HCT116 (cell line): ENCODE measurements around the gene TEX26. TPM values are rescaled to one million over a fixed set of nuclear protein-coding genes. Genes with fewer than 3 reads are reported as not detected.

Experiments used
- ATAC-seq: fragments of 200-7000 bp; cut with Tn5 transposase; 2 replicates; pipeline ENCODE4 v1.9.1; 2020; ENCODE audit warnings: mild to moderate bottlenecking, moderate library complexity
- BruUV-seq: library from RNA; stranded (reverse); fragments of 400-500 nt; replicated peaks from 2 replicates; lab custom pipeline; 2021; lab: Mats Ljungman, UMichigan
- CTCF ChIA-PET: fragments of 300-600 bp; sonication (Branson Sonifier 250); formaldehyde crosslinking; loops from one replicate; lab custom pipeline; 2021; ENCODE audit warnings: antibody characterized with exemption; lab: Charles Lee
- POLR2A ChIA-PET: fragments of 300-600, 350-600 bp; sonication (Branson Sonifier 250); formaldehyde crosslinking; loops from one replicate; lab custom pipeline; 2021; ENCODE audit warnings: antibody characterized with exemption; lab: Charles Lee
- RAD21 ChIA-PET, 2 experiments: fragments of 300-600 bp; sonication (Branson Sonifier 250); formaldehyde crosslinking; loops; one replicate each; lab custom pipeline; 2023; ENCODE audit warnings: low total read pairs in 2 of 2; ENCODE audit not compliant: uncharacterized antibody in 2 of 2, unreplicated experiment in 2 of 2, low non-redundant PET in 1 of 2; lab: Charles Lee
- DNase-seq: peaks from one replicate; pipeline ENCODE4 v3.0.0-alpha.2; 2010; ENCODE audit warnings: low read depth, low spot score
- H2AFZ ChIP-seq: fragments of 200-600 bp; shearing (Covaris generic), sonication (generic); 2 replicates; pipeline ENCODE4 v1.6.1; 2017; ENCODE audit warnings: low read depth, mixed run types, mixed read lengths, antibody characterized with exemption, low read length; ENCODE audit not compliant: poor library complexity, severe bottlenecking
- H3K27ac ChIP-seq: 2 replicates; pipeline ENCODE4 v1.5.1; 2012; ENCODE audit warnings: low read depth, low read length
- H3K27me3 ChIP-seq: fragments of 200-600 bp; sonication (generic); 2 replicates; pipeline ENCODE4 v1.6.1; 2016; ENCODE audit warnings: mixed run types, low read length, mixed read lengths; ENCODE audit not compliant: insufficient read depth
- H3K36me3 ChIP-seq, 2 experiments: fragments of 200-500 bp in 1 of 2; fragments of 200-600 bp in 1 of 2; sonication (Bioruptor generic) in 1 of 2; sonication (generic) in 1 of 2; 2 replicates each; pipeline versions ENCODE4 v1.5.1 to v1.6.1; 2014 to 2016; ENCODE audit warnings: low read length in 2 of 2, inconsistent platforms in 1 of 2, mixed read lengths in 1 of 2, mixed run types in 1 of 2; ENCODE audit not compliant: insufficient read depth in 2 of 2, control insufficient read depth in 1 of 2
- H3K4me1 ChIP-seq, 2 experiments: fragments of 200-600 bp in 1 of 2; sonication (generic) in 1 of 2; 2 replicates each; pipeline versions ENCODE4 v1.5.1 to v1.6.1; 2012 to 2017; ENCODE audit warnings: low read length in 2 of 2, inconsistent platforms in 1 of 2, mild to moderate bottlenecking in 1 of 2, mixed read lengths in 1 of 2, mixed run types in 1 of 2, moderate library complexity in 1 of 2; ENCODE audit not compliant: insufficient read depth in 2 of 2, control insufficient read depth in 1 of 2
- H3K4me2 ChIP-seq: fragments of 200-600 bp; sonication (generic); 2 replicates; pipeline ENCODE4 v1.6.1; 2017; ENCODE audit warnings: mixed run types, low read length, mixed read lengths
- H3K4me3 ChIP-seq, 2 experiments: fragments of 200-600 bp in 1 of 2; sonication (generic) in 1 of 2; replicated peaks in 1 of 2; 2 replicates each; pipeline ENCODE4 v1.5.1; 2011 to 2016; ENCODE audit warnings: low read length in 2 of 2, control low read depth in 1 of 2, low read depth in 1 of 2, mild to moderate bottlenecking in 1 of 2, mixed read lengths in 1 of 2, mixed run types in 1 of 2
- H3K79me2 ChIP-seq: fragments of 200-600 bp; sonication (generic); 2 replicates; pipeline ENCODE4 v1.6.1; 2017; ENCODE audit warnings: mild to moderate bottlenecking, mixed run types, low read length, moderate library complexity, mixed read lengths; ENCODE audit not compliant: insufficient read depth
- H3K9ac ChIP-seq: fragments of 200-600 bp; sonication (generic); 2 replicates; pipeline ENCODE4 v1.6.1; 2016; ENCODE audit warnings: low read length, mixed read lengths
- H3K9me2 ChIP-seq: fragments of 200-600 bp; sonication (generic), shearing (Covaris generic); 2 replicates; pipeline ENCODE4 v1.6.1; 2017; ENCODE audit warnings: mixed run types, mild to moderate bottlenecking, moderate library complexity; ENCODE audit not compliant: insufficient read depth
- H3K9me3 ChIP-seq, 2 experiments: fragments of 200-500 bp in 1 of 2; fragments of 200-600 bp in 1 of 2; sonication (Bioruptor generic) in 1 of 2; sonication (generic) in 1 of 2; 2 replicates each; pipeline ENCODE4 v1.6.1; 2014 to 2017; ENCODE audit warnings: low read length in 2 of 2, mixed read lengths in 2 of 2, inconsistent platforms in 1 of 2, low read depth in 1 of 2, mild to moderate bottlenecking in 1 of 2, mixed run types in 1 of 2, moderate library complexity in 1 of 2; ENCODE audit not compliant: control insufficient read depth in 1 of 2, insufficient read depth in 1 of 2
- H4K20me1 ChIP-seq: fragments of 200-600 bp; sonication (generic), shearing (Covaris generic); 2 replicates; pipeline ENCODE4 v1.6.1; 2017; ENCODE audit warnings: mixed run types, mild to moderate bottlenecking, moderate library complexity; ENCODE audit not compliant: insufficient read depth
- CBX3 ChIP-seq: IDR thresholded peaks from 2 replicates; pipeline ENCODE4 v1.6.1; 2012; ENCODE audit warnings: low read depth
- CEBPB ChIP-seq: IDR thresholded peaks from 2 replicates; pipeline ENCODE4 v1.6.1; 2012; ENCODE audit warnings: low read depth
- ELF1 ChIP-seq: IDR thresholded peaks from 2 replicates; pipeline ENCODE4 v1.6.1; 2012; ENCODE audit warnings: low read depth, borderline replicate concordance
- EZH2 ChIP-seq: fragments of 200-600 bp; sonication (generic); IDR thresholded peaks from 2 replicates; pipeline ENCODE4 v1.6.1; 2017; ENCODE audit warnings: antibody characterized with exemption, mixed run types
- EZH2phosphoT487 ChIP-seq: fragments of 200-600 bp; IDR thresholded peaks from 2 replicates; pipeline ENCODE4 v1.6.1; 2018; ENCODE audit warnings: antibody characterized with exemption, borderline replicate concordance
- FOSL1 ChIP-seq: IDR thresholded peaks from 2 replicates; pipeline ENCODE4 v1.6.1; 2012; ENCODE audit warnings: low read depth
- POLR2A ChIP-seq: IDR thresholded peaks from 2 replicates; pipeline ENCODE4 v1.7.0; 2011; ENCODE audit warnings: borderline replicate concordance; ENCODE audit not compliant: insufficient read depth, insufficient read length; ENCODE audit errors: extremely low read depth
- RAD21 ChIP-seq: IDR thresholded peaks from 2 replicates; pipeline ENCODE4 v1.6.1; 2012; ENCODE audit warnings: low read depth, mild to moderate bottlenecking
- SIN3A ChIP-seq: IDR thresholded peaks from 2 replicates; pipeline ENCODE4 v1.6.1; 2012; ENCODE audit warnings: low read depth
- SRF ChIP-seq: IDR thresholded peaks from 2 replicates; pipeline ENCODE4 v1.6.1; 2012; ENCODE audit warnings: low read depth
- TCF7L2 ChIP-seq: IDR thresholded peaks from 2 replicates; pipeline ENCODE4 v1.7.0; 2011; ENCODE audit warnings: borderline replicate concordance, inconsistent platforms; ENCODE audit not compliant: insufficient read depth, insufficient read length; ENCODE audit errors: extremely low read depth
- ZNF274 ChIP-seq: fragments of 200-500 bp; sonication (Bioruptor generic); IDR thresholded peaks from 2 replicates; pipeline ENCODE4 v1.6.1; 2014; ENCODE audit warnings: mild to moderate bottlenecking, low read depth, low read length, inconsistent platforms
- intact Hi-C: fragments of 100-400 bp; cut with micrococcal nuclease; formaldehyde crosslinking; loops from 2 replicates; pipeline ENCODE4 v1.10.0; 2022
- total RNA-seq: library from RNA; stranded (reverse); gene quantifications from one replicate; pipeline ENCODE4 v1.2.1, GENCODE V29; 2021; ENCODE audit not compliant: unreplicated experiment
- TF ChIP-seq, protein P1 (sequence below): IDR thresholded peaks from 2 replicates; pipeline ENCODE4 v1.6.1; 2012; ENCODE audit warnings: low read depth
- TF ChIP-seq, protein P2 (sequence below), 3 experiments: fragments of 200-600 bp in 1 of 3; sonication (generic) in 1 of 3; IDR thresholded peaks in 2 of 3; conservative IDR thresholded peaks in 1 of 3; 2 replicates each; pipeline ENCODE4 v1.5.1; 2012 to 2017; ENCODE audit warnings: low read depth in 2 of 3, low read length in 2 of 3, antibody characterized with exemption in 1 of 3, borderline replicate concordance in 1 of 3, control low read depth in 1 of 3, mild to moderate bottlenecking in 1 of 3, mixed read lengths in 1 of 3, mixed run types in 1 of 3, moderate library complexity in 1 of 3; ENCODE audit not compliant: insufficient read depth in 1 of 3
- TF ChIP-seq, protein P3 (sequence below): IDR thresholded peaks from 2 replicates; pipeline ENCODE4 v1.6.1; 2011; ENCODE audit warnings: mild to moderate bottlenecking, low read length, moderate library complexity; ENCODE audit not compliant: insufficient replicate concordance; ENCODE audit errors: extremely low read depth
- TF ChIP-seq, protein P4 (sequence below): IDR thresholded peaks from 2 replicates; pipeline ENCODE4 v1.6.1; 2012

TEX26 gene
- total RNA-seq, 1 experiment from 2014 or later = not detected

- no peak for TF ChIP-seq CBX3
- TF ChIP-seq ELF1 = no peak
- no peak for TF ChIP-seq RAD21
Measured at GRCh38 chr13:31015199-31015598, 82.7 kb downstream of the TEX26 start (continued).

- no peak overlapping the region for H3K27ac ChIP-seq
- H3K4me3 ChIP-seq = no peak overlapping the region
- ATAC-seq (no peak), DNase-seq (no peak)
- RAD21 ChIA-PET = no interaction called here
- POLR2A ChIA-PET = no interaction called here
- H3K9ac ChIP-seq = no peak overlapping the region
- no peaks in the 10 kb centered on the region for H4K20me1 ChIP-seq
- BruUV-seq = no TSS peak
- H3K27me3 ChIP-seq = 0 out of 2 replicates have a peak, but pooled peaks cover 7% of the 10 kb centered on the region
- CTCF ChIA-PET = no interaction called here
- intact Hi-C loops = loop anchor here (10.0 kb wide), 1 partner anchor 212 kb away; no protein-coding TSS in a partner anchor
- no peak overlapping the region for H2AFZ ChIP-seq
- H3K9me3 ChIP-seq = no peaks in the 10 kb centered on the region
- peaks cover 4 to 5% of the 10 kb centered on the region in 2 experiments; a peak in 1 of 4 replicates for H3K4me1 ChIP-seq
- H3K4me2 ChIP-seq = no peak overlapping the region
- no peaks in the 10 kb centered on the region for H3K9me2 ChIP-seq
- no peaks in the 10 kb centered on the region for H3K79me2 ChIP-seq
- H3K36me3 ChIP-seq = no peaks in the 10 kb centered on the region
- TF ChIP-seq SIN3A (no peak), ELF1 (no peak), EZH2phosphoT487 (no peak), FOSL1 (no peak), SRF (no peak), POLR2A (no peak), TCF7L2 (no peak), CEBPB (no peak), RAD21 (no peak), EZH2 (no peak), ZNF274 (no peak)
- TF ChIP-seq, protein P1, sequence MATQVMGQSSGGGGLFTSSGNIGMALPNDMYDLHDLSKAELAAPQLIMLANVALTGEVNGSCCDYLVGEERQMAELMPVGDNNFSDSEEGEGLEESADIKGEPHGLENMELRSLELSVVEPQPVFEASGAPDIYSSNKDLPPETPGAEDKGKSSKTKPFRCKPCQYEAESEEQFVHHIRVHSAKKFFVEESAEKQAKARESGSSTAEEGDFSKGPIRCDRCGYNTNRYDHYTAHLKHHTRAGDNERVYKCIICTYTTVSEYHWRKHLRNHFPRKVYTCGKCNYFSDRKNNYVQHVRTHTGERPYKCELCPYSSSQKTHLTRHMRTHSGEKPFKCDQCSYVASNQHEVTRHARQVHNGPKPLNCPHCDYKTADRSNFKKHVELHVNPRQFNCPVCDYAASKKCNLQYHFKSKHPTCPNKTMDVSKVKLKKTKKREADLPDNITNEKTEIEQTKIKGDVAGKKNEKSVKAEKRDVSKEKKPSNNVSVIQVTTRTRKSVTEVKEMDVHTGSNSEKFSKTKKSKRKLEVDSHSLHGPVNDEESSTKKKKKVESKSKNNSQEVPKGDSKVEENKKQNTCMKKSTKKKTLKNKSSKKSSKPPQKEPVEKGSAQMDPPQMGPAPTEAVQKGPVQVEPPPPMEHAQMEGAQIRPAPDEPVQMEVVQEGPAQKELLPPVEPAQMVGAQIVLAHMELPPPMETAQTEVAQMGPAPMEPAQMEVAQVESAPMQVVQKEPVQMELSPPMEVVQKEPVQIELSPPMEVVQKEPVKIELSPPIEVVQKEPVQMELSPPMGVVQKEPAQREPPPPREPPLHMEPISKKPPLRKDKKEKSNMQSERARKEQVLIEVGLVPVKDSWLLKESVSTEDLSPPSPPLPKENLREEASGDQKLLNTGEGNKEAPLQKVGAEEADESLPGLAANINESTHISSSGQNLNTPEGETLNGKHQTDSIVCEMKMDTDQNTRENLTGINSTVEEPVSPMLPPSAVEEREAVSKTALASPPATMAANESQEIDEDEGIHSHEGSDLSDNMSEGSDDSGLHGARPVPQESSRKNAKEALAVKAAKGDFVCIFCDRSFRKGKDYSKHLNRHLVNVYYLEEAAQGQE = no peak
- TF ChIP-seq, protein P2, sequence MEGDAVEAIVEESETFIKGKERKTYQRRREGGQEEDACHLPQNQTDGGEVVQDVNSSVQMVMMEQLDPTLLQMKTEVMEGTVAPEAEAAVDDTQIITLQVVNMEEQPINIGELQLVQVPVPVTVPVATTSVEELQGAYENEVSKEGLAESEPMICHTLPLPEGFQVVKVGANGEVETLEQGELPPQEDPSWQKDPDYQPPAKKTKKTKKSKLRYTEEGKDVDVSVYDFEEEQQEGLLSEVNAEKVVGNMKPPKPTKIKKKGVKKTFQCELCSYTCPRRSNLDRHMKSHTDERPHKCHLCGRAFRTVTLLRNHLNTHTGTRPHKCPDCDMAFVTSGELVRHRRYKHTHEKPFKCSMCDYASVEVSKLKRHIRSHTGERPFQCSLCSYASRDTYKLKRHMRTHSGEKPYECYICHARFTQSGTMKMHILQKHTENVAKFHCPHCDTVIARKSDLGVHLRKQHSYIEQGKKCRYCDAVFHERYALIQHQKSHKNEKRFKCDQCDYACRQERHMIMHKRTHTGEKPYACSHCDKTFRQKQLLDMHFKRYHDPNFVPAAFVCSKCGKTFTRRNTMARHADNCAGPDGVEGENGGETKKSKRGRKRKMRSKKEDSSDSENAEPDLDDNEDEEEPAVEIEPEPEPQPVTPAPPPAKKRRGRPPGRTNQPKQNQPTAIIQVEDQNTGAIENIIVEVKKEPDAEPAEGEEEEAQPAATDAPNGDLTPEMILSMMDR (IDR thresholded peaks at IDR 0.05 in 2 of 3, conservative IDR thresholded peaks at IDR 0.05 in 1 of 3; ENCODE audit: borderline replicate concordance in 1 of 3, insufficient read depth in 1 of 3, low read depth in 2 of 3, low read length in 2 of 3) = no peak
- TF ChIP-seq, protein P3, sequence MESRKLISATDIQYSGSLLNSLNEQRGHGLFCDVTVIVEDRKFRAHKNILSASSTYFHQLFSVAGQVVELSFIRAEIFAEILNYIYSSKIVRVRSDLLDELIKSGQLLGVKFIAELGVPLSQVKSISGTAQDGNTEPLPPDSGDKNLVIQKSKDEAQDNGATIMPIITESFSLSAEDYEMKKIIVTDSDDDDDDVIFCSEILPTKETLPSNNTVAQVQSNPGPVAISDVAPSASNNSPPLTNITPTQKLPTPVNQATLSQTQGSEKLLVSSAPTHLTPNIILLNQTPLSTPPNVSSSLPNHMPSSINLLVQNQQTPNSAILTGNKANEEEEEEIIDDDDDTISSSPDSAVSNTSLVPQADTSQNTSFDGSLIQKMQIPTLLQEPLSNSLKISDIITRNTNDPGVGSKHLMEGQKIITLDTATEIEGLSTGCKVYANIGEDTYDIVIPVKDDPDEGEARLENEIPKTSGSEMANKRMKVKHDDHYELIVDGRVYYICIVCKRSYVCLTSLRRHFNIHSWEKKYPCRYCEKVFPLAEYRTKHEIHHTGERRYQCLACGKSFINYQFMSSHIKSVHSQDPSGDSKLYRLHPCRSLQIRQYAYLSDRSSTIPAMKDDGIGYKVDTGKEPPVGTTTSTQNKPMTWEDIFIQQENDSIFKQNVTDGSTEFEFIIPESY = no peak
- TF ChIP-seq, protein P4, sequence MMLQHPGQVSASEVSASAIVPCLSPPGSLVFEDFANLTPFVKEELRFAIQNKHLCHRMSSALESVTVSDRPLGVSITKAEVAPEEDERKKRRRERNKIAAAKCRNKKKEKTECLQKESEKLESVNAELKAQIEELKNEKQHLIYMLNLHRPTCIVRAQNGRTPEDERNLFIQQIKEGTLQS = no peak
Measured at GRCh38 chr13:31016342-31017325, 84.2 kb downstream of the TEX26 start.
